Iris pigment epithelial cell (primary cell): Measurements from ENCODE around the gene LAYN.

ENCODE experiments used
- DNase-seq: peaks from one replicate; pipeline ENCODE4 v3.0.0-alpha.2; 2011; ENCODE audit warnings: low read depth

The LAYN gene, protein sequence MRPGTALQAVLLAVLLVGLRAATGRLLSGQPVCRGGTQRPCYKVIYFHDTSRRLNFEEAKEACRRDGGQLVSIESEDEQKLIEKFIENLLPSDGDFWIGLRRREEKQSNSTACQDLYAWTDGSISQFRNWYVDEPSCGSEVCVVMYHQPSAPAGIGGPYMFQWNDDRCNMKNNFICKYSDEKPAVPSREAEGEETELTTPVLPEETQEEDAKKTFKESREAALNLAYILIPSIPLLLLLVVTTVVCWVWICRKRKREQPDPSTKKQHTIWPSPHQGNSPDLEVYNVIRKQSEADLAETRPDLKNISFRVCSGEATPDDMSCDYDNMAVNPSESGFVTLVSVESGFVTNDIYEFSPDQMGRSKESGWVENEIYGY

DNA sequence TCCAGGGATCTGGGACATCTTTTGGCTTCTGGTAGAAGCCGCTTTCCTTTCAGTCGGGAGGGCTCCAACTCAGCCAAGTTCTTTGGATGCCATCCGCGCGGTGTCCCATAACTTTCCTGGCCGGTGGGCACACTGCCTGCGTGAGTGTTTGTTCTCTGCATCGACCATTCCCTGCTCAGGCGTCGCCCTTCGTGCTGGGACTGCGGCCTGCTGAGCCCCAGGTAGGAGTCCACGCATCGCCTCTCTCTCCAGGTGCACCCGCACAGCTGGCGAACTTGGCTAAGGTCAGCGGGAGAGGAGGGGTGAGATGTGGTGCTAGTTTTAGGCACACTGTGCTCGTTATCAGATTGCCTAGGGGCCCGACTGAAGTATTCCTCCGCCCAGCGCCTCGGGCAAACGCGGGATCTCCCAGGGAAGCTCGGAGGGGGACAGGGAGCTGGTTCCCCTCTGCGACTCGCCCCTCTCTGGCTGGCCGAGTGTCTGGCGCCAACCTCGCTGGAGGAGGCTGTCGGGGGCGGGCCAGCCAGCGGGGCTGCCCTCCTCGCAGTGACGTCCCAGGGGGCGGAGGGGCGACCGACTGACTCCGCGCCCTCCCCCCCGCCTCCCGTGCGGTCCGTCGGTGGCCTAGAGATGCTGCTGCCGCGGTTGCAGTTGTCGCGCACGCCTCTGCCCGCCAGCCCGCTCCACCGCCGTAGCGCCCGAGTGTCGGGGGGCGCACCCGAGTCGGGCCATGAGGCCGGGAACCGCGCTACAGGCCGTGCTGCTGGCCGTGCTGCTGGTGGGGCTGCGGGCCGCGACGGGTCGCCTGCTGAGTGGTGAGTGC is at the start of gene LAYN:
TSS of gene LAYN (plus strand) at position 607 of the 823 bp plus-strand sequence. CDS start at position 731, 124 bp downstream.
- DNase-seq, result peak; percentile 61

DNA sequence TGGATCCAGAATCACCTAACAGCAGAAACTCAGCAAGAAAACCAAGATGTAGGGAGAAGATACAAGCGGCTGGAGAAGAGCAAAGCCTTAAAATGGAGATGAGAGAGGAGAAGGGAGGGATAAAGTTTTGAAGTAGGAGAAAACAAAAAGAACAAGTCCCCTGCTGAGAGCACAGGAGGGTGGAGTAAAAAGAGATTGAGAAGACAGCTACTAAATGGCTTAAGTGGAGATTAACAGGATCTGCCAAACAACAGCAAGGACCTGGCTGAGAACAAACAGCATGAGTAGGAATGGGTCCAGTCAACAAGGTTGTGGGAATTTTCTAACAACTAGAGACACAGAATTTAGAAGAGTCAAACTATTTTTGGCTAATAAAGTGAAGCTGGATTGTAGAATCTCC is 46.5 kb upstream of the LAYN start:
- DNase-seq, result no peak

DNA sequence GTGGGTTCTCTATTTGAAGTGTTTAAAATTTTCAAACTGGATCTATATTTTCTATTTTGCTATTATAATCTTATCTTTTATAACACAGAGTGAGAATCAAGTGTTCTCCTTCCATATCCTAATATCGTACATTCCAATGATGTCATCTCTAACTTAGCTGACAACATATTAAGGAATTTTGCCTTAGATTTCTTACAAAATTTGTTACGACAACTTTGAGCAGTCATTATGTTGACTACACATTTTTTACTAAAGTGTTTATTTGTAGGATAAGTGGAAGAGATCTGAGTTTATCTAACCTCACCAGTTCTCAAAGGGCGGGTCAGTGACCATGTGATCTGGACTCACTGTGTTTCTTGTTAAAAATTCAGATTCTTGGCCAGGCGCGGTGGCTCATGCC is 41.0 kb upstream of the LAYN start:
- DNase-seq, result peak; percentile 40

DNA sequence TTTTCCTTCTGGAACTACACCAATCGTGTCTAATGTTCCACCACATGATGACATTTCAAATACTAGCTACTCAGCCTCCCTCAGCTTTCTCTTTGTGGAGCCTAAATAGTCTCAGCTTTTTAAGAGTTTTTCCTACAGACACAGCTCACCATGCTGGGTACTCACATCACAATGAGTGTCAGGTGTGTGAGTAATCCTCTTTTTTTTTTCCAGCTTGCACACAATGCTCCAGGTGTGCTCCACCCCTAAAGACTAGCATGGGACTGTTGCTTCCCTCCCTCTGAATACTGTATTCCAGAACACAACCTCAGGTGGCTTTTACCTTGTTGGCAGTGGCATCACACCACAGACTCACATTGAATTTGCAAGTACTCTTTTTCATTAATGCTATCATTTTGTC is 40.0 kb upstream of the LAYN start:
- no peak for DNase-seq

DNA sequence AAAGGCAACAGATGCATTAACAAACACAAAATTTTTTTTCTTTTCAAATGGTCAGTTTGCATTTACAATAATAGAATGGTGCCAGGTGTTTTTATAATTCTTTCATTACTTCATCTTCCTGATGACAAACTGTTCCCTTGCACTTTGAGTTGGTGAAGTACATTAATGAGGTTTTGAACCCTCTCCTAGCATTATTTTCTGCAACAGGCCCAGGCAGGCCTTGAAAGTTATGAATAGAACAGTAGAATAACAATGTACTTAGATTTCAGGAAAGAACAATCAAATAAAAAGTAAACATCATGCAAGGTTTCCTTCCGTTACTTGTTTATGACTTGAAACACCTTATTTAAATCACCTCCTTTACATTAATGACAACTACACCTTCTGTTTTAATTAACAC is 37.9 kb upstream of the LAYN start:
- DNase-seq, result no peak

DNA sequence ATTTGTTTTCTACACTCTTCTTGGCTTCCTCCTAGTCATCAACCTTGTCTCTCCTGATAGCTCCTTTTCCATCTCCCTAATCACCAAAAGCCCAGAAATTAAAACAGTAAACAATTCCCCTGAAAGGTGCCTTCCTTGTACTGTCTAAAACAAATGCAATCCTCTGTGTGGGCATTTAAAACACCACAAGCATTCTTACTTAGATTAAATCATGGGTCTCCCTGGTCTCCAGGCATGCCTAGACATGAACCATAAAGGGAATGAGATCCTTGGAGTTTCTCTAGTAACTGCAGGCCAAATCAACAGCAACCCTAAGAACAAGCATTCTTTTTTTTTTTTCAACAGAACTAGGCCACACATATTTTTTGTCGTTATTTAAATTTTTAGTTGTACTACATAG is 30.2 kb upstream of the LAYN start:
- DNase-seq, result no peak

DNA sequence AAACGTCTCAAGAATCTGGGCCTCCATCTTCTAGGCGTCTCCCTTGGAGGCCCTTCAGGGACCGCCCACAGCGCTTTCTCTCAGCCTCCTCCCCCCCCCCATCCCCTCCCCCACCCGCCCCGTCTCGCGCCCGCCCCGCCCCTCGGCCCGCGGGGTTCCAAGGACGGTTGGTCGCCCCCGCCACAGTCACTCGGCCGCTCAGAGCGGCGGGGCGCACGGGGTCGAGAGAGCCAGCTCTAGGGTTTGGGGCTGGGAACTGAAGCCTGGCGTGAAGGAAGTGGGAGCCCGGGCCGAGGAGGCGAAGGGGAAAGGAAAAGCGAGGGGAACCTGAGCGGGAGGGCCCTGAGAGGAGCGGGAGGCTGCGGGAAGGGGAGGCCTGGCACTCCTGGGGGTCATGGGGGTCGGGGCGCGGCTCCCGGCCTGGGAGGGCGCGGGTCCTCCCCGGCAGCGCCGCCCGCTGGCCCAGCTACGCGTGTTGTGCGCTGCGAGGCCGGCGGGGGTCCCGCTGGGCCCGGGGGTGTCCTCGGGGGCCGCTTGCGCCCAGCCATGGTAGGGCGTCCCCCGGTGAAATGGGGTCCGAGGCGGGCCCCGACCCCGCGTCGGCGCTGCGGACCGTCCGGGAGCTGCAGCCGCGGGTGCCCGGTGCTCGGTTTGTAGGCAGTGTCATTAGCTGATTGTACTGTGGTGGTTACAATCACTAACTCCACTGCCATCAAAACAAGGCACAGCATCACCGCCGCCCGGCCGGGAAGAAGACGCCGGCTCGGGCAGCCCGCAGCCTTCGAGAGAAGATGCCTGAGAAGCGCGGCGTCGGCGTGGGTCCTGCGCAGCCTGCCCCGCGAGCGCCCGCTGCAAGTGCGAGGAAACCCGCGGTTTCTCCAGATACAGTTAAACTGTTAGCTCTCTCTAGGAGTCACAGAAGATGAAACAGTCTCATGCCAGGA is 28.0 kb upstream of the LAYN start, which contains the start of gene BTG4:
TSS of gene BTG4 (minus strand) at position 91 of the 944 bp plus-strand sequence. CDS start 13,610 bp downstream, outside the sequence.
- DNase-seq, result peak; percentile 27

DNA sequence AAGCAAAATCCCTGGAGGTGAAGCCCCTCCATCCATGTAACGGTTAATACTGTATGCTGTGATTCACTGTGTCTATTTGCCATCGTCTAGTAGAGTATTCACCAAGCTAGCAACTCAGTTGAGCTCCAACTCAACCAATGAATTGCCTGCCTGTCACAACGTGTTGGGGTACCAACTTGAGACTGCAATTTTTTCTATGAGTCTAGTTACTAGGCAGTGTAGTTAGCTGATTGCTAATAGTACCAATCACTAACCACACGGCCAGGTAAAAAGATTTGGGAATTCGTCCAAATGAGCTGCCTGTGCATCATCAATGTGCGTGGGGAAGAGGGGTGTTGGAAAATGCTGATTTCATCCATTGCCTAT is 27.3 kb upstream of the LAYN start:
- DNase-seq, result no peak

DNA sequence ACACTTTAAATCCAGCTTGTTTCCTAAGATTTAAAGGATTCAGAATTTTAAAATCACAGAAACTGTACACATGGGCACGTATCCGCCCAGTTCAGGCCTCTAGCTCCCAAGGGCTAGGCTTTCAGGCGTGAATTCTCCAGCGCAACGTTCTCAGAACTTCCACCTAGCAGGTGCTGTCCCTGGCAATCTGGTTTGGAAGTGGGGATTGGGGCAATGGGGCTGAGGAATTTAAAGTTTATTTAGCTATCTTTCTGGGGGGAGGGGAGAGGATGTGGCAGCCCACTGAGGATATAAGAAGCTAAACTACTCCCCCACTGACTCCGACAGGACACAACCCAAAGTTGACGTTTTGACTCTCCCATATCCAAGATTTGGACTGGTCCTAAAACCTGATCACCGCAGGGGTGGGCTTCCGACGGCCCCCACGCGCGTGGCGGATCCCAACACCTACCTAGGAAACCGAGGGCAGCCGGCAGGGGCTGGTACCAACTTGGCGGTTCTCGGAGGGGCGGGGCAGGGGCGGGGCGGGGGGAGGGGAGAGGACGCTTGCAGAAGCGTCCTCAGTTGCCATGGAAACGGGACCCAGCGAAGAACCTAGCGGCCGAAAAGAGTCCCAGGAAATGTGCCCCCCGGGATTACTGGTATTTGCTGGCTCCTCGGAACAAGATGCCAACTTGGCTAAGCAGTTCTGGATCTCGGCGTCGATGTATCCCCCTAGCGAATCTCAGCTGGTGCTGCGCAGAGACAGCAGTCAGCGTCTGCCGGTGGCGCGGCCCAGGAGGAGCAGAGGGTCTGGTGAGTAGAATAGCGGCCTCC is 26.1 kb upstream of the LAYN start, which contains the start of gene HOATZ:
TSS of gene HOATZ (plus strand) at position 563 of the 816 bp plus-strand sequence. CDS start at position 570, 7 bp downstream.
- DNase-seq, result peak; percentile 30

DNA sequence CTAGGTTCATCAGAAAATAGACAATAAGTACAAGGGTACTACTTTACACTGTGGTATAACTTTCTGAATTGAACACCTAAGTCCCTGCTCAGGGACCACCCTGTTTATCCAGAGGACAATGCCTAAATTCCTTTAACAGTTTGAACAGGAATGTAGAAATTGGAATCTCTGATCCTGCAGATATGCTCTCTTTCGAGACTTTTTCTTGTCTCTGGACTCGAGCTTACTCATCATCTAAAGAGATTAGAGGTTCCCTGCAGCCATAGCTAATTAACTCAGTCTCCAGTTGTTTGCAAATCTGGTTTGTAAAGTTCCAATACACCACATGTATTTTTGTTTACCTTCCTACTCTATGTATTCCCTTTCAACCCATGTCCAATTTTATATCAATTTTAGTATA is 24.9 kb upstream of the LAYN start:
- no peak for DNase-seq

DNA sequence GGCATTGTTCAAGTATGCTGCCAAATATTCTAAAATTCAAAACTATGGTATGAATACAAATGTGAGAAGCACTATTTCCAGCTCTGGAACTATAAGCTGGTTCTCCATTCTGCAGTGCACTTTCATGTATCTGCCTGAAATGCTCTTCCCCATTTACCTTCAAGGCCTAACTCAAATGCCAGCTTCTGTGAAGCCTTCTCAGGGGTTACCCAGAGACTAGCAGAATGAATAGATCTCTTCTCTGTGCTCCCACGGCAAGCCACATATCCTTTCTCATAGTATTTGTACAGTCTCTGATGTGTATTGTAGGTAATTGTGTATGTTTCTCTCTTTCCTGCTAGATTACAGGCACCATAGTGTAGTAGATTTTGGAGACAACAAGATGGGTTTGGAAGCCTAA is 21.9 kb upstream of the LAYN start:
- DNase-seq, result no peak

DNA sequence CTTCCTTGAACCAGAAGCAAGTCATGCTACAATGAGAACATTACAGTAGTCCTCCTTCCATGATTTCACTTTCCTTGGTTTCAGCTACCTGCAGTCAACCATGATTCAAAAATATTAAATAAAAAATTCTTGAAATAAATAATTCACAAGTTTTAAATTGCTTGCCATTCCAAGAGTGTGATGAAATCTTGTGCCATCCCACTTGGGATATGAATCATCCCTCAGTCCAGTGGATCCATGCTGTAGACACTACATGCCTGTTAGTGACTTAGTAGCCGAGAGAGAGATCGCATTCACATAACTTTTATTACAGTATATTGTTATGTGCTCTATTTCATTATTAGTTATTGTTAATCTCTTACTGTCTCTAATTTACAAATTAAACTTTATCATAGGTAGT is 20.0 kb upstream of the LAYN start:
- DNase-seq, result peak; percentile 64

DNA sequence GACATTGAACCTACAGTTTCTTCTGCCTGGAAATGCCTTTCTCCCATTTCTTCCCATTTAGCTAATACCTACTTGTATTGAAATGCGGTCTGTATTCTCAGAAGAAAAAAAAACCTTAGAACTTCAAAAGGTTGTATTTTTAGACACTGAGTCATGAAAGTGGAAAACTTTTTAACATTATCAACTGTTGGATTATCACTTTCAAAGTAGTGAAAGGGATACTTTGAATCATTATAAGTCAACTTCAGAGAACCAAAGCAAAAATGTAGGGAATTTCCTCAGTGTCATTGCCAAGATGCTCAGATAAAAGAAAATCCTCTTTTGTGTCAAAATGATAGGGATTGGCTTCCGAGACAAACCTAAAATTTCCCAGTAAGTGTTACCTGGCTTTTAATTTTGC is 19.4 kb upstream of the LAYN start:
- peak; percentile 57 for DNase-seq

DNA sequence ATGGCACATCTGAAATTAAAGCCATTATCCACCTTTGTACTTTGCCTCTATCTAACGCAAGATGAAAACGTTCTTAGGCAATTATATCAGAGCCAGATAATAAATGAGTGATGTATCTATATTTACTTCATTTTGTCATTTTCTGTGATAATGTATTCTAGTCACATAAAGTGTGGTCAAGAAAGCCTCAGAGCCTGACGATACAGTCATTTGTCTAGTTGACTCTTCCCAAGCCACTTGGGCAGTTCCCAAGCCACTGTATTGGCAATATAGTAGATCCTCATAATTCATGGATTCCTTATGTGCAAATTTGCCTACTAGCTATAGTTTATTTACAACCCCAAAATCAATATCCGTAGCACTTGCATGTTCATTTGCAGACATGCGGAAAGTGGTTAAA is 18.1 kb upstream of the LAYN start:
- no peak for DNase-seq

DNA sequence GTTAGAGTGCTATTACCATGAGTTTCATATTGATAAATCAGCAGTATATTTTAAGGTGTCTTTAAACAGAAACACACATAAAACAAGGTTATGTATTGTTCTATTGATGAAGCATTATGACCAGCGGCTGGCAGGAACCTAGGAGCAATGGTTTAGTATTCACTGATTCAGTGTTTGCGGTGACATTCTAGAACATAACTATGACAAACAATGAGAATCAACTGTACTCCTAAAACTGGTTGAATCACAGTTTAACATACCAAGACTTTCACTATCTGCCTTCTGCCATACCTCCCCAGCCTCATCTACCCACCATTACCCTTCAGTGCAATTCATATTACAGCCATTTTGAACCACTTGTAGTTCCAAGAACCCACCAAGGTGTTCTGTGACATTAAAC is 17.2 kb upstream of the LAYN start:
- DNase-seq, result no peak

DNA sequence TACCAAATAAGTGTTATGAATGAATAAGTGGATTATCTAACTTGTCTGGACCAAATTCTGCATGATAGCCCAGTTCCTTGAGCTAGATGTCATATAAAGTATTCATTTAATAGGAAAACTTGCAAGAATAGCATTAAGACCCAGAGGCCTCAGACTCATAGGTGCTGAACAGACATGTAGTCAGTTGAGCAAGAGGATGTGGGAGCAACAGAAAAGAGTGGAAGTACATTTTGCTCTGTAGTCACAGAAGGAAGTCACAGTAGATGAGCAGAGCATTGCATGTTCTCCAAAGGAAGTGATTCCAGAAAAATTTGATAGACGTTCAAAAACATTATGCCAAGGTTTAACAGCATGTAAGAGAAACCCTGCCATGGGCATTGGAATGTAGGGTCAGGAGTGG is 16.5 kb upstream of the LAYN start:
- DNase-seq, result no peak

DNA sequence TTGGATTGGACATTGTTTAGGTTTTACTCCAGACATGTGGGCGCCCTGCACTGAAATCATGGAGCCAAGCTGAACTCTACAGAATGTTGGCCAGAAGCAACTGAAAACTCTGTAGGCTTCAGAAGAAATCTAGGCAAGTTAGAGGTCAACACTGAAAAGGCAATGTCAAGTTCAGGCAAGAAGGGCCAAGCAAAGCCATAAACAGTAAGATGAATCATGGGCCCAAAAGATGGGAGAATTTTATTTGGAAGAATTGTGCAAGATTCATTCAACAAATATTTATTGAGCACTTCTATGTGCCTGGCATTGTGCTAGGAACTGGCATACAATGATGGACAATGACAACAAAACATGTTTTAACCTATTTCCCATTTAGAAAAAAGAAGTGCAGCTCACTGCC is 15.1 kb upstream of the LAYN start:
- DNase-seq, result no peak

DNA sequence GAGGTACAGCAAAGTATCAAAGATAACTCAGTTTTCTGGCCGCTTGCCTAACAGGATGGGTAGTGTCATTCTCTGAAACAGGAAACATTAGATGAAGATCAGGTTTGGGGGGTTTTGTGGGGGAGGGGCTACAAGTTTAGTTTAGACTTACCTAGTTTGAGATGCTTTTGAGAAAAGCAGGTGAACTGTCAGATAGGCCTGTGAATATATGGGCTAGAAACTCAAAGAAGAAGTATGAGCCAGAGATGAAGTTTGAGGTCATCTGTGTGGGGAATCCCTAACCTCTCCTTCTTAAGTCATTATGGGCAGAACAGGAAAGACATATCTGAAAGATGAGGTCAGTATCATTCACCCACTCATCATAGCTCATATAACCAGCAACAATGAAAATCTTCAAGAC is 14.0 kb upstream of the LAYN start:
- peak; percentile 93 for DNase-seq

DNA sequence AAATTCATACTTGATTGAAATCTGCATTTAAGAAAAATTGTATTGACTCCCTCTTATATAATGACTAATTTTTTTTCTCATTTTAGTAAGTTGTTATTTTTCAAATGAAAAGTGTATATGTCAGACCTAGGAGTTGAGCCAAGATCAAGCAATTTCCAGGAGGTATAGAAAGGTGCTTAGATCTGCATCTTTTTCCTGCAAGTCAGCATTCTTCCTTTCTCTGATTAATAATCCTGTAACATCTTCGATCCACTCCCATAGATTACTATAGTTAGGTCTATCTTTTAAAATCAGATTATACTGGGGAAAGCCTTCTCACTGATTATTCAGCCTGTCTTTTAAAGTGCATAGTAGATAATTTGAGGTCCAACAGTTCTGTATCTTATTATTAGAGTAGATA is 13.2 kb upstream of the LAYN start:
- no peak for DNase-seq

DNA sequence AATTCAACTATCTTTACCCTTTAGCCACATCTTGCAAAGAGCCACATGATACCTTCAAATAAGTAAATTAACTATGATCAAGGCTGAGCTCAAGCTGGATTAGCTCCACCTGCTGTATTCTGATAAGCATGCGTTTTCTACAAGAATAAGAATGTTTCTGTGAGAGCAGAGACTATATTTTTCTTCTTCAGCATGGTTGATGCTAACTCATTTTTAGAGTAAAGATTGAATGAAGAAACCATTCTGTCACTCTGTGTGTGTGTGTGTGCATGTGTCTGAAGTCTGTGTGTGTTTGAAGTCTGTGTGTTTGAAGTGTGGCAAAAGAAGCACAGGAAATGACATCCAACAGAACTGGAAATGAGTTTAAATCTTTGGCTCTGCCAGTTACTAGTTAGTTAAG is 12.0 kb upstream of the LAYN start:
- DNase-seq, result no peak

DNA sequence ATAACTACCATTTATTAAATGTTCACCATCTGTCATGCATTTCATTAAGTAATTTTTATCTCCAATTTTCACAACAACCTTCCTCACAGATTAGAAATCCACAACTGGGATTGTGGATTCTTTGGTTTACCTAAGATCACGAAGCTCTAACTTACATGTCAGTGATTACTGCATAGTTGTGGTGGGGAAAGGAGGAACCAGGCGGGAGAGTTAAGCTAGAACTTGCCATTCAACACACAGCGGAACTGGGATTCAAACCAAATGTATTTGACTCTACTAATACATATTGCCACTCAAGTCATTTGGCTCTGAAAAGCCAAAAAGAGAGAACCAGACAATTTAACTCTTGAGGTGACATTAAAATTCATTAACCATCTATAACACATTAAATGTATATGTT is 10.4 kb upstream of the LAYN start:
- DNase-seq, result peak; percentile 84
